Measurements from ENCODE around the gene MOB2. TPM values are rescaled to one million over a fixed set of nuclear protein-coding genes. Genes with fewer than 3 reads are reported as not detected.

The MOB2 gene
- total RNA-seq, 2 donors from 2014 or later = 47.5 to 57.2 TPM

DNA sequence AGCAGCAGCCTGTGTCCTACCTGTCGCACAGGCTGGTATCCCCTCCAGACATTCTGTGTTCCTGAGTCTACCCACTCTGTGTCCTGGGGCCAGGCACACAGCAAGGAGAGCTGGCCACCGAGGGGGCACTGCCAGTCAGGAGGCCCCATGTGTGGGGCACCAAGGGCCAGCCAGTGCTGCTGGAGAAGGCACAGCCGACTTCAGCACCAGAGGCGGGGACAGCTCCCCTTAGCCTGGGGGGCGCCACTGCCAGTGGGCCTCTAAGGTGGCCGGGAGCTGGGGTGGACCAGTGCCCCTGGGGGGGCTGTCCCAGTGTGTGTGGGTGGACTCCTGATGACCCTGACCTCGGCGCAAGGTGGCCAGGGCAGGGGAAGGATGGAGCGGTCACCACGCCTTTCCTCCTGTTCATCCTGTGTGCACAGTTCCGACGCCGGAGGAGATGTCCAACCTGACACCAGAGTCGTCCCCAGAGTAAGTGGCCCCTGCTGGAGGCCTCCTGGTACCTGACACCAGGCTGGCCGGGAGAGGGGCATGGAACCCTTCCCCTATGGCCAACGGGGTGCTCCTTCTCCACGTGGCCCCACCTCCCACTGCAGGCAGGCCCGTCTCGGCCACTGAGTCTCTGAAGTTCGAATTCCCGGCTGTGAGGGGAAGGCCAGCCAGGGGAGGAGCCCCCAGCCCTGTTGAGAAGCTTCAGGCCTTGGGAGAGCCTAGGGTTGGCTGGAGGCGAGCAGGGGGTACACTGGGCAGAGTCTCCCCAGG is 35.4 kb downstream of the MOB2 start:
- intact Hi-C loops (cut with DNase I) = loop anchor here in 1 of 2 donors (5.0 kb wide), 1 partner anchor 66 kb away; no protein-coding TSS in a partner anchor
- DNase-seq (ENCODE audit: low spot score) = no peak

DNA sequence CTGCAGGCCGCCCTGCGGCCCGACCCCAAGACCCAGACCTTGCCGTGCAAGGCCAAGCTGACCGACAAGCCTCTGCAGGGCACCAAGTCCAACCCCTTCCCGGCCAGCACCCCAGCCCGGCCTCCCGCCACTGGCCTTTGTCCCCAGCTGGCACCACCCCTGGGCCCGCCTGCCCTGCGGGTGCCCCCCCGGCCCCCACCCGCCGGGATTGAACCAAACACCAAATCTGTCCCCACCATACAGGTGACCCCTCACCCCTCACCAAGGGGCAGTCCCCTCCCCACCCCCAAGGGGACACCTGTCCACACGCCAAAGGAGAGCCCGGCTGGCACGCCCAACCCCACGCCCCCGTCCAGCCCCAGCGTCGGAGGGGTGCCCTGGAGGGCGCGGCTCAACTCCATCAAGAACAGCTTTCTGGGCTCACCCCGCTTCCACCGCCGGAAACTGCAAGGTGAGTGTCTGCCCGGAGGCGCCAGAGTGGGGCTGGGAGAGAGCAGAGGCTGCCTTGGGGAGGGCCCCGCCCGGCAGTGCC is 36.2 kb downstream of the MOB2 start:
- intact Hi-C loops (cut with DNase I) = loop anchor here in 1 of 2 donors (5.0 kb wide), 1 partner anchor 67 kb away; no protein-coding TSS in a partner anchor
- DNase-seq (ENCODE audit: low spot score) = no peak

DNA sequence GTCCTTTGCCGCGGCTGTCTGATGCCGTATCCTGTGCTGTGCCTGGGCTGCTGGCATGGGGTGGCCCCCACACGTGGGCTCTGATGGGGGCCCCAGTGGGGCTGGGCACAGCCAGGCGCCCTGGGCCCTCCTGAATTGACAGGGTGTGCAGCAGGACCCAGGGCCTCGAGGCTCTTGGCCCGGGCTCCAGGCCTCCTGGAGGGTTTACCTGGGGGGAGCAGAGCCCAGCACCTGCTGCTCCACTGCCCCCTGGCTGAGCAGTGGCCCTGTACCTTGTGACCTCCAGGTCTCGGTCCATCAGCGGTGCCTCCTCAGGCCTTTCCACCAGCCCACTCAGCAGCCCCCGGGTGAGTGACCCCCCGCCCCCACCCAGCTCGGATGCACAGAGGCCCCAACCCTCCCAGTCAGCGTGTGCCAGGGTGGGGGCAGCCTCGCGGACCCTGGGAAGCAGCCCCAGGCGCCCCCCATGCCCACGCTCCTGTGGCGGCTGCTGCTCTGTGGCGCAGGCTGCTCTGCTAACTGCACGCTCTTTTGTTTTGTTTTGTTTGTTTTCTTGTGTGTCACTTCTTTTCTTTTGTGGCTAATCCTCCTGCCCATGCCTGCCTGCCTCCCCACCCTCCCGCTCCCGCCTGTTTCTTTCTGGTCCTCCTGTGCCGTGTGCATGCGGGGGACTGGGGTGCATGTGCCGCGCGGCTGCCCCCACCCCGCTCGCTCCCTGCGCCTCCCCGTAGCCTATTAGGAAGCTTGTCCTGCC is 36.9 kb downstream of the MOB2 start:
- DNase-seq (ENCODE audit: low spot score) = no peak
- intact Hi-C loops (cut with DNase I) = loop anchor here in 1 of 2 donors (5.0 kb wide), 1 partner anchor 68 kb away; no protein-coding TSS in a partner anchor

DNA sequence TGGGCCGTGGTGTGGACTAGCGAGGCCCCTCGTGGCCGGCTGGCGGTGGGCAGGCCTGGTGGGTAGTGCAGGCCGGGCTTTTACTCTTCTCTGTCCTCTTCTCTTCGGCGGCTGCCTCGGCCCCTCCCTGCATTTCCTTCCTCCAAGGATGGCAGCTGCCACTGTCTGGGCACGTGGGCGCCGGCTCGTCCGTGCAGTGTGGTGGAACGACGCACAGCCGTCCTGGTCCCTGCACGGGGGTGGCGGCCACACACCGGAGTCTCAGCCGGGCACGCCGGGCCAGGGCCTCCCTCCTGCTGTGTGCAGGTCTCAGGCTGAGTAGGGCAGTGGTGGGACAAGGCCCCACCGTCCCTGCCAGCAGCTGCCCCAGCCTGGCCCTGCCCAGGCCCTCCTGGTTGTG is 37.7 kb downstream of the MOB2 start:
- no peak for DNase-seq (ENCODE audit: low spot score)
- intact Hi-C loops (cut with DNase I) = no loop called here

DNA sequence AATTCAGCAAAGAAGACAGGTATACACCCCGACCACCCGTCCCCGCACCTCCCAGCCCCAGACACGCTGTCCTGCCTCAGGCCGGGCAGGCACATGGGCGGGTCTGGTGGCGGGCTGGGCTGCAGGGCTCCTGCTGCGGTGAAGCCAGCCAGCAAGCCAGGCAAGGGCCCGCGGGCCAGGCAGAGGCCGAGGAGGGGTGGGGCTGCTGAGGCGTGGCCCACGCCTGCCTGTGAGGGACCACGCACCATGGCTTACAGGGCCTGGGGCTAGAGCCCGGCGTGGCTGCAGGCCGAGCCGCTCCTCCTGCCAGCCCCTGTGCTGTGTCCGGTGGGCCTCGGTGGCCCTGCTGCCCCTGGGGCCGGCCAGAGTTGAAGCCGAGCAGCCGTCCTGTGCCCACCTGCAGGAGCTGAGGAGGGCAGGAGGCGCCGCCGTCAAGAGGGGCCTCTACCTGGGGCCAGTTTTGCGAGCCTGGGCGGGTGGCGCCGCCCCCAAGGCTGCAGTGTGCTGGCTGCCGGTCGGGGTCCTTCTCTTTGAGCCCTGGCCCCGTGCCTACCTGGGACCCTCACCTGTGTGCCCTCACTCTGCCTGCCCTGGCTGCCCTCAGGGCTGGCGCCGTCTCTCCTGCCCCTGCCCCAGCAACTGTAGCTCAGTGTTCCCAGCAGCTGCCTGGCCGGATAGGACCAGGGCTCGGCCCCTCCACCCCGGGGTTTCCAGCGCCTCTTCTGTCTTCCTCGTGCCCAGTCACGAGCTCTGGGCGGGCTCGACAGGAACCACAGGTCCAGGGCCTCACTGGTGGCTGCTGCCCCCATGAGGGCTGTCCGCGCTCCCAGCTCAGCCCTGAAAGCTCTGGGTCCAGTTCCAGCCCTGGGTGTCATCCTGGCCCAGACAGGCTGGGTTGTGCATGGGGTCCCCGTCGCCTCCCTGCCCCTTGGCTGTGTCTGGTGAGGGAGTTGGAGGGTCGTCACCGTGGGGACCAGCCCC is 38.4 kb downstream of the MOB2 start:
- DNase-seq (ENCODE audit: low spot score) = no peak
- intact Hi-C loops (cut with DNase I) = no loop called here

DNA sequence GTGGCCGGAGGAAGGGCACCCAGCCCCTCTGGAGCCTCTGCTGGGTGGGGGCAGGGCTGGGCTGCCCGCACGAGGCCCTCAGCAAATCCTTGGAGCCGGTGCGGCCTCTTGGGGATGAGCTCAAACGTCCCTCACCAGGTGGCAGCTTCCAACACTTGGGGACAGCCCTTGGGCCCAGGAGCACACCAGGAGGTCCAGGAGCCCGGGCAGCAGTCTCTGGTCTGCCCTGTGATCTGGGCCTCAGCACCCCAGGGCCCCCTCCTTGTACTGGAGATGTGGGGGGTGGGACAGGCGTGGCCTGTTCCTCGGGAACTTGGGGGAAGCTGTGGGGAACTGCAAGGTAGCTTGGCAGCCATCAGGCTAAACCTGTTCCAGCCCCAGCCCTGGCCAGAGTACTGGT is 40.0 kb downstream of the MOB2 start:
- no peak for DNase-seq (ENCODE audit: low spot score)
- intact Hi-C loops (cut with DNase I) = no loop called here

DNA sequence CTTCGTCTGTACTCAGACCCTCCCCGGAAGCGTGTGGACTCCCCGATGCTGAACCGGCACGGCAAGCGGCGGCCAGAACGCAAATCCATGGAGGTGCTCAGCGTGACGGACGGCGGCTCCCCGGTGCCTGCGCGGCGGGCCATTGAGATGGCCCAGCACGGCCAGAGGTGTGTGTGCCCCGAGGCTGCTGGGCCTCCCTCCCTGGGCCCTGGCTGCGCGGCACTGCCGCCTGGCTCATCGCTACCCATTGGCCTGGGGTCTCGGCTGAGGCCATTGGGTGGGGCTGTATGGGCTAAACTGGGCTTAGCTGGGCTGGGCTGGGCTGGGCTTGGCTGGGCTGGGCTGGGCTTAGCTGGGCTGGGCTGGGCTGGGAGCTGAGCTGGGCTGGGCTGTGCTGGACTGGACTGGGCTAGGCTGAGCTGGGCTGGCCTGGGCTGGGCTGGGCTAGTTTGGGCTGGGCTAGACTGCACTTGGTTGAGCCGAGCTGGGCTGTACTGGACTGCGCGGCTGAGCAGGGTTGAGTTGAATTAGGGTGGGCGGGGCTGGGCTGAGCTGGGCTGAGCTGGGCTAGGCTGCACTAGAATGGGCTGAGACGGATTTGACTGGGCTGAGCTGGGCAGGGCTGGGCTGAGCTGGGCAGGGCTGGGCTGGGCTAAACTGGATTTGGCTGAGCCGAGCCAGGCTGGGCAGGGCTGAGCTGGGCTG is 40.7 kb downstream of the MOB2 start:
- no peak for DNase-seq (ENCODE audit: low spot score)
- intact Hi-C loops (cut with DNase I) = no loop called here

DNA sequence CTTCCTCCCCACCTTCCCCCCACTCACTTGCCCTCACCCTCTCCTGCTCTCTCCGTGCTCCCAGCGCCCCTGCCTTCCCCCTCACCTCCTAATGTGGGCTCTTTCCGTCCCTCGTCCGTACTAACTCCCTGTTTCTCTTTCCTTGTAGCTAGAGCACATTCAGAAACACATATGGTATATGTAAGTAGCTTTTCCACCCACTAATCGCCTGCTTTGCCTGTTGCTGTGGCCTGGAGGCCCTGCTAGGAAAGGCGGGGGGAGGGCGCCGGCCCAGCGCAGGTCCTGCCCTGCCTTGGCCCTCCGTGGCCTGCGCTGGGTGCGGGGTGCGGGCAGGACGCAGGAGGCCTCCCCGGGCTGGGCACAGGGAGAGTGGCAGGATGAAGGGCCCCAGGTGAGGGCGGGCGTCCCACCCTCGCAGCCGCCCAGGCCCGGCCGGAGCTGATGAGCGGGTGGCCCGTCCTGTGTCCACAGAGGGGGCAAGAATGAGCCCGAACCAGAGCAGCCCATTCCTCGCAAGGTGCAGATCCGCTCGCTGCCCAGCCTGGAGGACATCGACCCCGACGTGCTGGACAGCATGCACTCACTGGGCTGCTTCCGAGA is 41.7 kb downstream of the MOB2 start:
- DNase-seq (ENCODE audit: low spot score) = no peak
- intact Hi-C loops (cut with DNase I) = no loop called here

DNA sequence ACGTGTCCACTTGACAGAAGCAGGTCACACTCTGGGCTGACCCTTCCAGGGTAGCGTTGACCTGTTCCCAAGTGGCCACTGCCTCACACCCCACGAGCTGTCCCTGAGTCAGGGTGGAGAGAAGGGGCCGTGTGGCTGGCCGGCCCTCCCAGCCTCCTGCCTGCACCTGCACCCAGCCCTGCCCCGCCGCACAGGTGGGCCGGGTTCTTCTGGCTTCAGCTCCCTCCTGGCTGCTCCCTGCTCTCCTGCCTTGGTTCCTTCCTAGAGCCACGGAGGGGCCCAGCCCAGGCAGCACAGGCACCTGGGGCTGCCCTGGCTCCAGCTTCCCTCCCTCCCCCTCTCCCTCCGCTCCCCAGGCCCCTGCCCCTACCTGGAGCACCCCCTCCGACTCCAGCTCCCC is 42.3 kb downstream of the MOB2 start:
- intact Hi-C loops (cut with DNase I) = no loop called here

DNA sequence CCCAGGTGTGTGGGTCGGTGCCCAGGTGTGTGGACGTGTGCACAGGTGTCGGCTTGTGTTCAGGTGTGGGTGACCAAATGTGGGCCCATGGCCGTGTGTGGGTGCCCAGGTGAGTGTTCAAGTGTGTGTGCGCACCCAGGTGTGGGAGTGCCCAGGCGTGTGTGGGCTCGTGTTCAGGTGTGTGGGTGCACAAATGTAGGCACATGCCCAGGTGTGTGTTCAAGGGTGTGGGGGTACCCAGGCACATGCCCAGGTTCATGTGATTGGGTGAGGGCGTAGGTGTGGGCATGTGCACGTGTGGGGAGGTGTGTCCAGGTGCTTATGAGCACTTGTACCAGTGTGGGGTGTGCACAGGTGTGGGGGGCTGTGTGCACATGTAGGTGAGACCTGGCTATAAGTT is 42.8 kb downstream of the MOB2 start:
- DNase-seq (ENCODE audit: low spot score) = no peak
- intact Hi-C loops (cut with DNase I) = no loop called here

More for the DNA sequence above, 42.3 kb downstream of the MOB2 start:
- DNase-seq (ENCODE audit: low spot score) = no peak

DNA sequence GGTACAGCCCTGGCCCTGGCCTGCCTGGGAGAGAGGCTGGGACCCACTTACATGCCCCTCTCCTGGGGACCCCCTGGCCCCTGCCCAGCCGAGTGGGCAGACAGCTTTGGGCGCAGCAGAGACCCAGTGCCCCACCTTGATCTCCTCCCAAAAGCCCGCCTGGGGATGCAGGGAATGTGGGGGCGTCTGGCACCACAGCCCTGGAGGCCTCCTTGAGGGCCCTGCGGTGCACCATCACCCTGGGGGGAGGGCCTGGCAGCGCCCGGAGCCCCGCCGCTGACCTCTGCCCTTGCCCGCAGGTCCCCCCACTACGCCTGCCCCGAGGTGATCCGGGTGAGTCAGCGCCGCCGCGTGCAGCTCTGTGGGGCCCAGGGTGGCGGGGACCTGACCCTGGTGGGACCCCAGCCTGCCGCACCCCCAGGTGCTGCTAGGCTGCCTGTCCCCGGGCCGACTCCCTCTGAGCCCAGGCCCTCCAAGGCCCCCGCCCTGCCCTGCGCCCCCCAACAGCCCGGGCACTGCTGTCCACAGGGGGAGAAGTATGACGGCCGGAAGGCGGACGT is 43.7 kb downstream of the MOB2 start:
- DNase-seq (ENCODE audit: low spot score) = no peak
- intact Hi-C loops (cut with DNase I) = no loop called here

DNA sequence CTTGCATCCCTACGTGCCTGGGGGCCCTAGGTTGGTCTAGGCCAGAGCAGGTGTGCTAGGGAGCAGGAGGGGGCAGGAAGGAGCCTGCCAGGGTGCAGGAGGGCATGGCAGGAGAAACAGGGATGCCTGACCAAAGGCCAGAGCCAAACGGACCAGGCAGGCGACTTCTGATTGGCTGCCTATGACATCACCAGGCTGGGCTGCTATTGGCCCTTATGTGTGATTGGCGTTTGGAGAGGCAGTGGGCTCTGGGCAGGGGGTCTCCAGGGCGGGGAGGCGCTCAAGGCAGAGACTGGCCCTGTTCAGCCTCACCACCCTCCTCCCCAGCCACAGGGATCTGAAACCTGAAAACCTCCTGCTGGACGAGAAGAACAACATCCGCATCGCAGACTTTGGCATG is 44.4 kb downstream of the MOB2 start:
- DNase-seq (ENCODE audit: low spot score) = no peak
- intact Hi-C loops (cut with DNase I) = no loop called here

DNA sequence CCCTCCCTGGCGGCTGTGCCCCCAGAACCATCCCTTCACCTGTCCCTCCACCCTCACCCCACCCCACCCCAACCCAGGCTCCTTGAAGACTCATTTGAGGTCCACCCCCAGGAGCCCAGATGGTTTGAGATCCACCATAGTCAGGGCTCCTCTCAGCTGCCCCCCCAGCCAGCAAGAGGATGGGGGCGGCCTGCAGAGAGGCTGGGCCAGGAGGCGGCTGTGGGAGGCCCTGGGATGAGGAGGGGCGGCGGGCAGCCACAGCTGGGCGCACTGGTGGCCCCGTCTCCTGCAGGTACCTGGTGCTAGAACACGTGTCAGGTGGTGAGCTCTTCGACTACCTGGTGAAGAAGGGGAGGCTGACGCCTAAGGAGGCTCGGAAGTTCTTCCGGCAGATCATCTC is 46.1 kb downstream of the MOB2 start:
- intact Hi-C loops (cut with DNase I) = no loop called here
- no peak for DNase-seq (ENCODE audit: low spot score)

DNA sequence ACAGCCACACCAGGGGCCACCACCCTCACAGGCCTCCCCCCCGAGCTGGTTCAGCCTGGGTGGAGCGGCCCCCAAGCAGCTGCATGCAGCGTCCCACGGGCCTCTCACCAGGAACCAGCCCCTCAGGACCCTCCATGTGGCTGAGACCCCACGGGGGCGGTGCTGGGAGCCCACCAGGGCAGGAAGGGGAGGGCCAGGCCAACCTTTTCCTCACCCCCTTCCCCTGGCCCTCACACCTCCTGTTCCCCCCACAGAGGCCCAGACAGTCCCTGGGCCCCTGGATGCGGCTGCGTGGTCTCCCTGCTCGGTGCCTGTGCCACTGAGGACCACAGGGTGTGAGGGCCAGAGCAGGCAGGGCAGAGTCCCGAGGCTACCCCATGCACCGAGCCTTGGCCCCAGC is 46.5 kb downstream of the MOB2 start:
- intact Hi-C loops (cut with DNase I) = no loop called here
- DNase-seq (ENCODE audit: low spot score) = no peak

DNA sequence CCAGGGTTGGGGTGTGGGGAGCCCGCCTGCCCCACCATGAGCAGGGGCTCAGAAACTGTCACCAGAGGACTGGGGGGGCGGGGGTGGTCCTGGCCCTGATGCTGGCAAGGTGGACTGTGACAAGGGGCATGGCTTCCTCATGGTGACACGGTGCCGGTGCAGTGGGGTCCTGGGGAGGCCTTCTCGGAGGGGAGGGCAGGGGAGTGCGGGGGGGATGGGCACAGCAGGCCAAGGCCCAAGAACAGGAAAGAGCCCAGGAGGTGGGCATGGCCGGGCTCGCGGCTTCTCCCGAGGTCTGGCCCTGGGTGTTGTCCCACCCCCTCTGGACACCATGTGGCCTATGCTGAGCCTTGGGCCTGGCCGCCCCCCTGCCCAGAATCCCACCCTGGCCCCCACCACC is 47.2 kb downstream of the MOB2 start:
- no peak for DNase-seq (ENCODE audit: low spot score)
- intact Hi-C loops (cut with DNase I) = no loop called here

DNA sequence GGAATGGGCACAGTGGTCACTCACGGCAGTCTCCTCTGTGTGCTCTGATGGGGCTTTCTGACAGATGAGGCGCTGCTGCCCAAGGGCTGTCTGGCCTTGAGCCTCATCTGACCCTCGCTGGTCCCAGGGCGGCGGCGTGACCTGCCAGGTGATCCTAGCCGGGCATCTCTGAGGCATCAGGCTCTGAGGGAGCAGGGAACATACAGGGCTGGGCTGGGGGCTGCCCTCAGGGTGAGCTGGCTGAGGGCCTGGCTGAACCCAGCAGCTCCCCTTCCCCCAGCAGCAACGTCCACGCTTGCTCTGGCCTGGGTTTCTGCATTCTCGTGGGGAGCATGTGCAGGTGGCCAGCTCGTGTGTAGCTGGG is 47.6 kb downstream of the MOB2 start:
- DNase-seq (ENCODE audit: low spot score) = no peak
- intact Hi-C loops (cut with DNase I) = no loop called here

DNA sequence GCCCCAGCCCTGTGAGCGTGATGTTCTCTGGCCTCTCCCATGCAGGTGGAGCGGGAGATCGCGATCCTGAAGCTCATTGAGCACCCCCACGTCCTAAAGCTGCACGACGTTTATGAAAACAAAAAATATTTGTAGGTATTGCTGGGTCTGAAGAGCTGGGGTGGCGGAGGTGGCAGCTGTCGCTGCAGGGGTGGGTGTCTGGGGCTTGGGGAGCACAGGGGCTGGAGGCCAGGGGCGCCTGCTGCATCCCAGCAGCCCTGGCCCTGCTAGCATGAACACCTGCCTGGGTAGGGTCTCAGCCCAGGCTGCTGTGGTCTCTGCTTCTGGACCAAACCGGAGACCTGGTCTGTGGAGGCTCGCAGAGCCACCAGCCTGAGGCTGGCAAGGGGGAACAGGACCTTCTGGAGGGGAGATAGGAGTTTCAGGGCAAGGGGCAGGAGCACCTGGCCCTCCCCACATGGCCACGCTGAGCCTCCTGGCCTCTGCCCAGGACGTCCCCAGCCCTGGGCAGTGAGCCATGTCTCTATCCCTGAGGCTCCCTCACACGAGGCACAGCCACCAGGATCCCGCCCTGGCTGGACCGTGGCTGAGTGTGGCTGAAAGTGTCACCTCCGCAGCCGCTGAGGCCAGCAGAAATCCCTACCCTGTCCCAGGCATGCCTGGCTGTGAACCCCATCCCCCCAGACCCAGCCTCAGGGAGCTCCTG is 48.2 kb downstream of the MOB2 start:
- intact Hi-C loops (cut with DNase I) = no loop called here

DNA sequence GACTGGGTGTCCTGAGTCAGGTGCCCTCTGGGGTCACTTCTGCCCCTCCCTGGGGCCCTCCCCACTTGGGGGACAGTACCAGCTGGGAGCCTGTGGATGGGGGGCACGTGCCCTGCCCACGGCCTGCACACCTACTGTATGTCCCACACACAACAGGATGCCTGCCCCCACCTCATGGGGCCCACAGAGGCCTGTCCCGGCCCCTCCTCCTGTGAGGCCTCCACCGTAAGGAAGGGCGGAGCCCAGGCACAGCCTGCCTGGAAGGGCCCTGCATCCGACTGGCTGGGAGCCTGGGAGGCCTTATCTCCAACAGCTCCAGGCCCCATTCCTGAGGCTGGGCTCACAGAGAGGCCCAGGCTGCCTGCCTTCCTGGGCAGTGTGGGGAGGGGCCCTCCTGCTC is 49.1 kb downstream of the MOB2 start:
- intact Hi-C loops (cut with DNase I) = no loop called here
- no peak for DNase-seq (ENCODE audit: low spot score)

More for the DNA sequence above, 48.2 kb downstream of the MOB2 start:
- no peak for DNase-seq (ENCODE audit: low spot score)

Data from posterior vena cava (tissue), 2 donors.